ENCODE results near the gene CCDC69.
"Not testable (repeated sequence)": the region's sequence is repeated elsewhere in the genome, so short reads cannot be mapped to it uniquely, and the experiment has no call there.

The CCDC69 gene

DNA sequence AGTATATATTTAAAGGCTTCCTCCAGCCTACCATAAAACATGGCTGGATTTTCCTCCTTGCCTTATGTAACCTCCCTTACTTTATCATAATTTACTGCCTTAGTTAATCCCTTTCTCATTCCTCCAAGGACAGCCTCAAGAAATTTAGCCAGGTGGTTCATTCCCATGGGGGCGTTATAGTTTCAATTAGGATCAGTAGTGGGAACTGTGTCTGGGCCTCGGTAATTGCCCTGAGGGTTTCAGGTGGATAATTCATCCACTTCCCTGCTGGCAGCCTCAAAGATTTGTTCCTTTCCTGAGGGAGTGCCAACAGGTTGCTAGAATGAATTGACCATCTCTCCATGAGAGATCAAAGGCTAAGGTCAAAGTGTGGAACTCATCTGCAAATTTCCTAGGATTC, 24.8 kb upstream of the CCDC69 start:
- H3K4me3 ChIP-seq (ENCODE audit: low read depth, low read length), result no peak overlapping the region
- TF ChIP-seq, protein P1, sequence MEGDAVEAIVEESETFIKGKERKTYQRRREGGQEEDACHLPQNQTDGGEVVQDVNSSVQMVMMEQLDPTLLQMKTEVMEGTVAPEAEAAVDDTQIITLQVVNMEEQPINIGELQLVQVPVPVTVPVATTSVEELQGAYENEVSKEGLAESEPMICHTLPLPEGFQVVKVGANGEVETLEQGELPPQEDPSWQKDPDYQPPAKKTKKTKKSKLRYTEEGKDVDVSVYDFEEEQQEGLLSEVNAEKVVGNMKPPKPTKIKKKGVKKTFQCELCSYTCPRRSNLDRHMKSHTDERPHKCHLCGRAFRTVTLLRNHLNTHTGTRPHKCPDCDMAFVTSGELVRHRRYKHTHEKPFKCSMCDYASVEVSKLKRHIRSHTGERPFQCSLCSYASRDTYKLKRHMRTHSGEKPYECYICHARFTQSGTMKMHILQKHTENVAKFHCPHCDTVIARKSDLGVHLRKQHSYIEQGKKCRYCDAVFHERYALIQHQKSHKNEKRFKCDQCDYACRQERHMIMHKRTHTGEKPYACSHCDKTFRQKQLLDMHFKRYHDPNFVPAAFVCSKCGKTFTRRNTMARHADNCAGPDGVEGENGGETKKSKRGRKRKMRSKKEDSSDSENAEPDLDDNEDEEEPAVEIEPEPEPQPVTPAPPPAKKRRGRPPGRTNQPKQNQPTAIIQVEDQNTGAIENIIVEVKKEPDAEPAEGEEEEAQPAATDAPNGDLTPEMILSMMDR (conservative IDR thresholded peaks at IDR 0.05; ENCODE audit: low read depth, low read length), result no peak
- DNase-seq (ENCODE audit: low read depth), result no peak

DNA sequence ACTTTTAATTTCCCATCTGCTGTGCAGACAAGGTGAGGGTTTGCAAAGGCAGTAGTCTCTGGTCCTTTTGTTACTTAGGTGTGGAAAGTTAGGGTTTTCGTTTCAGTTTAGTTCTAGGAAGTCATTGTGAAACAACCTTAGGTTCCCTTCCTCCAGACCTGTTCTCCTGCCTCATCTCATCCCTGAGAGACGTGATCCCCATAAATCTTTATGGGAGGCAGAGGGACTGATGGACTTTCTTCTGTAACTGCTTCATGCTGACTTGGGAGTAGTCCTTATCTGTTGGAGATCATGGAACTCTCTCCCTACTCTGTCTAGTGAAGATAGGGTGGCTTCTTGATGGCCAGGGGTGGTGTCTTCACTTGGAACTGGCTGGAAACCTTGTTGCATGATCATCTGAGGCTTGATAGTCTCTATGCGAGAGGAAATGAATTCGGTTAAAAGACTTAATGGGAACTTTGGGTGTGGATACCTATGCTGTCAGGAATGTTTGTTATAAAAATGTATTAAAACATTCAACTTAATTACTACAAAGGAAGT, 21.9 kb upstream of the CCDC69 start:
- TF ChIP-seq, protein P1 (conservative IDR thresholded peaks at IDR 0.05; ENCODE audit: low read depth, low read length), result no peak
- H3K4me3 ChIP-seq (ENCODE audit: low read depth, low read length), result no peak overlapping the region
- no peak for DNase-seq (ENCODE audit: low read depth)

DNA sequence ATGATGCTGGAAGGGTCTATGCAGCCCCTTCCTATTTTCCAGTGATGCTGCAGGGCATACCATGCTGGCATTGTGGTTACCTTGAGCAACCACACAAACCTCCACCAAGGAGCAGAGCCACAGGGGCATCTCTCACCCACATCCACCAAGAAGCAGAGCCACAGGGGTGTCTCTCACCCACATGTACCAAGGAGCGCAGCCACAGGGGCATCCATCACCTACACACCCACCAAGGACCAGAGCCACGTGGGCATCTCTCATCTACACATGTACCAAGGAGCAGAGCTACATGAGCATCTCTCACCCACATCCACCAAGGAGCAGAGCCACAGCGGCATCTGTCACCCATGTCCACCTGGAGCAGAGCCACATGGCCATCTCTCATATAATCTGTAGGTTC, 20.3 kb upstream of the CCDC69 start:
- no peak for DNase-seq (ENCODE audit: low read depth)
- TF ChIP-seq, protein P1 (conservative IDR thresholded peaks at IDR 0.05; ENCODE audit: low read depth, low read length), result no peak
- no peak overlapping the region for H3K4me3 ChIP-seq (ENCODE audit: low read depth, low read length)

DNA sequence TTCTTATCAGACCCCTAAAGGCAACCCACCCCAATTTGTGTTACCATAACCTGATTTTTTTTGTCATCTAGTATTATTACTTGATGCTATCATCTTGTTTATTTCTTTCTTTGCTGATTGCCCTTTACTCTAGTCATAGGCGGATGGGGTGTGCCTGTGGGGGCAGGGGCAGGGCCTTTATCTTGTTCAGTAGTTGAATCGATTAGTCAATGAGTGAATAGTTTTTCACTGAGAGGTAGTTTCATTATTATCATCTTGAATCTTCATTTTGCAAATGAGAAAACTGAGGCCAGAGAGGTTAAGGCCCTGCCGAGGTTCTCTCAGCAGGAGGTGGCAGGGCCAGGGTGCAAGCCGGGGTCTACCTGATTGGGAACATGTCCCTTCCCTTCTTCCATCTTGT, 19.7 kb upstream of the CCDC69 start:
- TF ChIP-seq, protein P1 (conservative IDR thresholded peaks at IDR 0.05; ENCODE audit: low read depth, low read length), result no peak
- no peak overlapping the region for H3K4me3 ChIP-seq (ENCODE audit: low read depth, low read length)
- no peak for DNase-seq (ENCODE audit: low read depth)

DNA sequence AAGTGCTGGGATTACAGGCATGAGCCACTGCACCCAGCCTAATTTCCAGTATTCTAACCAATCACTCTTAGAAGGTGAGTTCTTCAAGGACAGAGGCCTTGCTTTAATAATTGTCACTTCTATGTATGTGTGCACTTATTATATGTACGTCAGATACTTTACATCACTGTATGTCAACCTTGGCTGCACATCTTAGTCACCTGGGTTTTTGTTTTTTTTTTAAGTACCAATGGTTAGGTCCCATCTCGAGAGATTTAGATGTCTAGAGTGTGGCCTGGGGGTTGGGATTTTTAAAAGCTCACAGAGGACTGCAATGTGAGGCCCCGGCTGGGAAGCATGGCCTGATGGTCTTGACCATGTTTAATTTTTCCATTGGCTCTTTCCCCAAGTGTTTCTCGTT, 19.2 kb upstream of the CCDC69 start:
- DNase-seq (ENCODE audit: low read depth), result no peak

DNA sequence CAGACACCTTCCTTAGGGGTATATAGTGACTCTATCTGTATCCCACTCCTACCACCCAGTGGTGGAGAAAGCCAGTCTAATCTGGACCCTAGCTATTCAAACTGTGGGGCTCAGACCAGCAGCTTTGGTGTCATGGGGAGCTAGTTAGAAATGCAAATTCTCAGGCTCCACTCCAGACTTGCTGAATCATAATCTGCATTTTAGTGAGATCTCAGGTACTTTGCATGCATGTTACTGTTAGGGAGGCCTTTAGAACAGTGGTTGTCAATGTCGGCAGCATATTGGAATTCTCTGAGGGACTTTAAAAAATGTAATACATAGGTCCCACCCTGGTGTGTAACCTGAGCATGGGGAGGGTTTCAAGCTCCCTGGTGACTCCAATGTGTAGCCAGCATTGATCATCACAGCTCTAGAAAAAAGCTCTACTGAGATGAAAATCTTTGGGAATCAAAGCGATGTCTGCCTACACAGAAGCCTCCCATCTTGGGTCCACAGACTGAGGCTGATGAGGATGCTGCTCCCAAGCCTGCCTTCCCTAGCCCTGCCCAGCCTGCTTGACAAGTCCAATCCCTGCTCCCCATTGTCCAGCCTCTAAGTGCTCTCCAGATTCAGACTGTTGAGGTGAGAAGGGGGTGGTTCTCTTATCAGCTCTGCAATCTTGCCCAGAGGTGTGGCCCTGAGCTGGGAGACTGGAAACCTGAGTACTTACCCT, 17.2 kb upstream of the CCDC69 start:
- no peak for DNase-seq (ENCODE audit: low read depth)
- no peak overlapping the region for H3K4me3 ChIP-seq (ENCODE audit: low read depth, low read length)
- TF ChIP-seq, protein P1 (conservative IDR thresholded peaks at IDR 0.05; ENCODE audit: low read depth, low read length), result no peak

More for the DNA sequence above, 19.2 kb upstream of the CCDC69 start:
- no peak overlapping the region for H3K4me3 ChIP-seq (ENCODE audit: low read depth, low read length)
- TF ChIP-seq, protein P1 (conservative IDR thresholded peaks at IDR 0.05; ENCODE audit: low read depth, low read length), result no peak

DNA sequence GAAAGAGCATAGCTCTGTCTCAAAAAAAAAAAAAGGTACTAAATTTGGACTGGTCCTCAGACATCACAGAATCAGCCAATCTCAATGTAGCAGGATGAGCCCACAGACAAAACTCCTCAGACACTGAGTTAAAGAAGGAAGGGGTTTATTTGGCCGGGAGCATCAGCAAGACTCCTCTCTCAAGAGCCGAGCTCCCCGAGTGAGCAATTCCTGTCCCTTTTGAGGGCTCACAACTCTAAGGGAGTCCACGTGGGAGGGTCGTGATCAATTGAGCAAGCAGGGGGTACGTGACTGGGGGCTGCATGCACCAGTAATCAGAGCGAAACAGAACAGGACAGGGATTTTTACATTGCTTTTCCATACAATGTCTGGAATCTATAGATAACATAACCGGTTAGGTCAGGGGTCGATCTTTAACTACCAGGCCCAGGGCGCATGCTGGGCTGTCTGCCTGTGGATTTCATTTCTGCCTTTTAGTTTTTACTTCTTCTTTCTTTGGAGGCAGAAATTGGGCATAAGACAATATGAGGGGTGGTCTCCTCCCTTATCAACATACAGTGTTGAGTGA, 16.5 kb upstream of the CCDC69 start:
- DNase-seq (ENCODE audit: low read depth); H3K4me3 ChIP-seq (ENCODE audit: low read depth, low read length): not testable (repeated sequence)
